ENCODE data around the gene SLC30A4. TPM values are rescaled to one million over a fixed set of nuclear protein-coding genes. Genes with fewer than 3 reads are reported as not detected.

The SLC30A4 gene
- polyA plus RNA-seq, 2 of the 4 experiments (the other 2 are of a cell fraction), result 2.2 to 3.1 TPM

DNA sequence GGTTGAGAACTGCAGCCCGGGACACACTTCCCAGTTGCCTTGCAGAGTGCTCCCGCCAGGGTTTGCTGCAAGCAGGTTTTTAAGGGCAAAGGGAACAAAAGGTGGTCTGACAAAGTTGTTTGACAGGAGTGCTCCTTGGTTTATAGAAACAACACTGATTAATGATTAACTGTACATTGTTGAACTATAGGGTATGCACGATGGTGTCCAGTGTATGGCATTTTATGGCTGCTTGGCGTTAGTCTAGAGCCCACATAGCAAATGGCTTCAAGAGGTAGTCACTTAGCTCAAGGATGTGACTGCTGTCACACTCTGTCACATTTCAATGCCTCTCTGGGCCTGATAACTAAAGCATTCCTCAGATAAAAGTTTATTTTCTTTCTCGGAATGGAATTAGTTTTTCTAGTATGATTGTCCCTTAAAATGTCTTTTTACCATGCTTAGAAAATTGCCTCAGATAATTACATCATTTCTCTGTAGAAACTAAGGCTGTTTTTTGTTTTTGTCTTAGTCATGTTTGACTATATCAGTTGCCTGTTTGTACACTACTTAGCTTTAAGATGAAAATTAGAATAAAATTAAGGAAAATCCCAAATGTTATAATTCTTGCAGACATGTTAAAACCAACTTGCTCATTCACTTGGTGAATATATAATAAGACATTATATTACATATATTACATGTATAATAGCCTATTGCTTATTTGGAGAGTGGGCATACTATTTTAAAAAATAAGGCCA lies 82.9 kb downstream of the SLC30A4 start:
- POLR2A ChIA-PET, result no interaction called here
- CTCF ChIA-PET, result interaction anchor here (0.6 to 5.4 kb wide), 5 partner anchors 9 to 174 kb away, joined by 3 to 41 read pairs (median 3); no protein-coding TSS in a partner anchor
- DNase-seq (ENCODE audit: low read depth in 1 of 2, low spot score in 1 of 2), result no peak
- 55% methylated on average over 5 of the region's 5 CpGs for WGBS (ENCODE audit: missing lambda C conversion rate)
- H3K4me1 ChIP-seq, result peaks cover 26% of the 10 kb centered on the region
- no peak overlapping the region for H3K27ac ChIP-seq
- H3K9me3 ChIP-seq, result no peaks in the 10 kb centered on the region
- no peak for ATAC-seq
- H3K4me2 ChIP-seq, result peak overlapping the region; percentile 36
- no peak overlapping the region for H3K4me3 ChIP-seq
- TF ChIP-seq ZNF302 (CRISPR knock-in tag; IDR thresholded peaks at IDR 0.05) (no peak), KDM5A (IDR thresholded peaks at IDR 0.05) (no peak), SREBF2 (IDR thresholded peaks at IDR 0.05) (no peak), CHD4 (IDR thresholded peaks at IDR 0.05; ENCODE audit: borderline replicate concordance) (no peak), GATA3 (IDR thresholded peaks at IDR 0.05; ENCODE audit: borderline replicate concordance) (no peak), POLR2A (IDR thresholded peaks at IDR 0.05; ENCODE audit: low read length) (no peak), HOXB13 (CRISPR knock-in tag; IDR thresholded peaks at IDR 0.05; ENCODE audit: low read depth) (no peak), MYC (IDR thresholded peaks at IDR 0.05; ENCODE audit: borderline replicate concordance, low read length) (no peak), ZSCAN20 (CRISPR knock-in tag; IDR thresholded peaks at IDR 0.05) (no peak), HEYL (CRISPR knock-in tag; IDR thresholded peaks at IDR 0.05) (no peak), EP300 (IDR thresholded peaks at IDR 0.05) (no peak), TP53 (CRISPR knock-in tag; IDR thresholded peaks at IDR 0.05) (no peak), HOXB5 (CRISPR knock-in tag; IDR thresholded peaks at IDR 0.05) (no peak), NPAS2 (CRISPR knock-in tag; IDR thresholded peaks at IDR 0.05; ENCODE audit: borderline replicate concordance) (no peak)
- TF ChIP-seq, protein P1, sequence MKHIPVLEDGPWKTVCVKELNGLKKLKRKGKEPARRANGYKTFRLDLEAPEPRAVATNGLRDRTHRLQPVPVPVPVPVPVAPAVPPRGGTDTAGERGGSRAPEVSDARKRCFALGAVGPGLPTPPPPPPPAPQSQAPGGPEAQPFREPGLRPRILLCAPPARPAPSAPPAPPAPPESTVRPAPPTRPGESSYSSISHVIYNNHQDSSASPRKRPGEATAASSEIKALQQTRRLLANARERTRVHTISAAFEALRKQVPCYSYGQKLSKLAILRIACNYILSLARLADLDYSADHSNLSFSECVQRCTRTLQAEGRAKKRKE (CRISPR knock-in tag; IDR thresholded peaks at IDR 0.05; ENCODE audit: low read depth), result no peak
- FAIRE-seq, result no peak

DNA sequence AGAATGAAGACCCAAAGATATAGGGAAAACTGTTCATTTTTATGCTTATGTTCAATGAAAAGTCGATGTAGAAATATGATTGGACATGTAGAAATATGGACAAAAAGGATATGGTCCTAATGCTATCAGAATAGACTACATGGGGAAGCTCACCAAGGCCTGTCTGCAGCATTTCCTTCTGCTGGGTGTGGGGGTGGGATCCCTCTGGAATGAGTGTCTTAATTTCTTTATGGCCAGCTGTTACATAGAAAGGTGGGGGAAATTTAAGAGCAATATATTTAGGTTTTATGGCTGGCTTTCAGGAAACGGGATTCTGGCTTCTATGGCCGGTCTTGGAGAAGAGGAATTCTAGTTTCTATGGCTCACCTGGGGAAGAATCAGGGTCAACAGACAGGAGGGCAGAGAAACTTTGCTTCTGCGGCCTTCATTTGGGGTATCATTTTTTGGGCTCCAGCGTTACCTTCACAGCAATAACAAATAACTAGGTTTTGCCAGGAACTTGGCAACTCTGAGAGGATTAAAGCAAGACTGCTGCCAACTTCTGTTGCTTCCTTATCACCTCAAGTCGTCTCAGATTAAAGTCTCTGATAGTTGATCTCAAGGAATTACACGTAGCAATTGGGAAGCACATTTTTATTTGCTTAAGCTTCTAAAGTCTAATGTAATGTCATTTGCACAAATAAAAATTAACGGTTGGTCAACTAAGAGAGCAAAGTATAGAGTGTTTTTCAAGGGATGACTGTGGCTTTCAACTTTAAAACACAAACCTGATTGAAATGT lies 87.2 kb downstream of the SLC30A4 start:
- ChIA-PET CTCF (interaction anchor here (0.6 to 5.4 kb wide), 3 partner anchors 22 to 219 kb away, joined by 3 to 41 read pairs (median 3); no protein-coding TSS in a partner anchor), POLR2A (no interaction called here)
- 61% methylated on average over 8 of the region's 8 CpGs for WGBS (ENCODE audit: missing lambda C conversion rate)
- DNase-seq (ENCODE audit: low read depth in 1 of 2, low spot score in 1 of 2), result no peak
- Histone ChIP-seq H3K4me1 (peaks cover 12% of the 10 kb centered on the region), H3K4me2 (no peak overlapping the region), H3K9me3 (no peaks in the 10 kb centered on the region), H3K27ac (no peak overlapping the region), H3K4me3 (no peak overlapping the region)
- no peak for FAIRE-seq
- ATAC-seq, result no peak
- TF ChIP-seq, protein P2, sequence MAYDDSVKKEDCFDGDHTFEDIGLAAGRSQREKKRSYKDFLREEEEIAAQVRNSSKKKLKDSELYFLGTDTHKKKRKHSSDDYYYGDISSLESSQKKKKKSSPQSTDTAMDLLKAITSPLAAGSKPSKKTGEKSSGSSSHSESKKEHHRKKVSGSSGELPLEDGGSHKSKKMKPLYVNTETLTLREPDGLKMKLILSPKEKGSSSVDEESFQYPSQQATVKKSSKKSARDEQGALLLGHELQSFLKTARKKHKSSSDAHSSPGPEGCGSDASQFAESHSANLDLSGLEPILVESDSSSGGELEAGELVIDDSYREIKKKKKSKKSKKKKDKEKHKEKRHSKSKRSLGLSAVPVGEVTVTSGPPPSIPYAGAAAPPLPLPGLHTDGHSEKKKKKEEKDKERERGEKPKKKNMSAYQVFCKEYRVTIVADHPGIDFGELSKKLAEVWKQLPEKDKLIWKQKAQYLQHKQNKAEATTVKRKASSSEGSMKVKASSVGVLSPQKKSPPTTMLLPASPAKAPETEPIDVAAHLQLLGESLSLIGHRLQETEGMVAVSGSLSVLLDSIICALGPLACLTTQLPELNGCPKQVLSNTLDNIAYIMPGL (CRISPR knock-in tag; IDR thresholded peaks at IDR 0.05; ENCODE audit: borderline replicate concordance), result no peak
- TF ChIP-seq HOXB5 (CRISPR knock-in tag; IDR thresholded peaks at IDR 0.05) (no peak), RNF2 (IDR thresholded peaks at IDR 0.05; ENCODE audit: borderline replicate concordance, low read depth) (no peak), SMC3 (IDR thresholded peaks at IDR 0.05) (no peak), TP53 (CRISPR knock-in tag; IDR thresholded peaks at IDR 0.05) (no peak)
- TF ChIP-seq, protein P3, sequence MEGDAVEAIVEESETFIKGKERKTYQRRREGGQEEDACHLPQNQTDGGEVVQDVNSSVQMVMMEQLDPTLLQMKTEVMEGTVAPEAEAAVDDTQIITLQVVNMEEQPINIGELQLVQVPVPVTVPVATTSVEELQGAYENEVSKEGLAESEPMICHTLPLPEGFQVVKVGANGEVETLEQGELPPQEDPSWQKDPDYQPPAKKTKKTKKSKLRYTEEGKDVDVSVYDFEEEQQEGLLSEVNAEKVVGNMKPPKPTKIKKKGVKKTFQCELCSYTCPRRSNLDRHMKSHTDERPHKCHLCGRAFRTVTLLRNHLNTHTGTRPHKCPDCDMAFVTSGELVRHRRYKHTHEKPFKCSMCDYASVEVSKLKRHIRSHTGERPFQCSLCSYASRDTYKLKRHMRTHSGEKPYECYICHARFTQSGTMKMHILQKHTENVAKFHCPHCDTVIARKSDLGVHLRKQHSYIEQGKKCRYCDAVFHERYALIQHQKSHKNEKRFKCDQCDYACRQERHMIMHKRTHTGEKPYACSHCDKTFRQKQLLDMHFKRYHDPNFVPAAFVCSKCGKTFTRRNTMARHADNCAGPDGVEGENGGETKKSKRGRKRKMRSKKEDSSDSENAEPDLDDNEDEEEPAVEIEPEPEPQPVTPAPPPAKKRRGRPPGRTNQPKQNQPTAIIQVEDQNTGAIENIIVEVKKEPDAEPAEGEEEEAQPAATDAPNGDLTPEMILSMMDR (IDR thresholded peaks at IDR 0.05), result no peak
